Neural progenitor cell (in vitro differentiated cells): Measurements from ENCODE around the gene CDH13.

ENCODE experiments used
- CTCF ChIP-seq: fragments of 200-600 bp; sonication (generic); IDR thresholded peaks from 2 replicates; pipeline ENCODE4 v1.5.1; 2017; ENCODE audit warnings: antibody characterized with exemption, mild to moderate bottlenecking
- EZH2 ChIP-seq: fragments of 200-600 bp; sonication (generic); IDR thresholded peaks from 2 replicates; pipeline ENCODE4 v1.6.1; 2017; ENCODE audit warnings: antibody characterized with exemption, mild to moderate bottlenecking, moderate library complexity
- EZH2phosphoT487 ChIP-seq: fragments of 200-600 bp; sonication (generic); IDR thresholded peaks from 2 replicates; pipeline ENCODE4 v1.6.1; 2017; ENCODE audit warnings: antibody characterized with exemption

- TF ChIP-seq CTCF (no peak), EZH2 (no peak), EZH2phosphoT487 (no peak)
Observed at GRCh38 chr16:83809092-83809491, 1182.3 kb downstream of the CDH13 start.
